K562 (cell line): Measurements from ENCODE around the gene REX1BD. TPM values are rescaled to one million over a fixed set of nuclear protein-coding genes. Genes with fewer than 3 reads are reported as not detected.

Experiments
- ARID1B ChIP-seq: fragments of 450-650 bp; IDR thresholded peaks from 2 replicates; pipeline ENCODE4 v1.6.1; 2016; ENCODE audit warnings: antibody characterized with exemption, mild to moderate bottlenecking, inconsistent platforms
- BACH1 ChIP-seq: fragments of 200-800 bp; sonication (Bioruptor generic); IDR thresholded peaks from 2 replicates; pipeline ENCODE4 v1.6.1; 2016; ENCODE audit warnings: missing genetic modification characterization, missing compliant biosample characterization
- CBFA2T2 ChIP-seq: fragments of 450-650 bp; conservative IDR thresholded peaks from 2 replicates; pipeline ENCODE4 v1.6.1; 2017; ENCODE audit warnings: mild to moderate bottlenecking
- CBFB ChIP-seq: sonication (generic); formaldehyde crosslinking; IDR thresholded peaks from 2 replicates; pipeline ENCODE4 v1.4.0; 2020; ENCODE audit warnings: mild to moderate bottlenecking, missing genetic modification reagents
- EP400 ChIP-seq: fragments of 450-650 bp; IDR thresholded peaks from 2 replicates; pipeline ENCODE4 v1.6.1; 2017; ENCODE audit warnings: antibody characterized with exemption, mild to moderate bottlenecking, moderate library complexity
- FIP1L1 ChIP-seq: fragments of 200-400 bp; formaldehyde crosslinking; IDR thresholded peaks from 2 replicates; pipeline ENCODE4 v1.6.1; 2018; ENCODE audit warnings: mild to moderate bottlenecking, low read depth, low read length; ENCODE audit not compliant: poor library complexity, severe bottlenecking
- GTF2E2 ChIP-seq: fragments of 200-800 bp; sonication (Bioruptor generic); IDR thresholded peaks from 2 replicates; pipeline ENCODE4 v1.6.1; 2016; ENCODE audit warnings: missing genetic modification characterization, missing compliant biosample characterization
- L3MBTL2 ChIP-seq: fragments of 450-650 bp; IDR thresholded peaks from 2 replicates; pipeline ENCODE4 v1.6.1; 2016; ENCODE audit warnings: mild to moderate bottlenecking, moderate library complexity
- MAFG ChIP-seq: fragments of 450-650 bp; conservative IDR thresholded peaks from 2 replicates; pipeline ENCODE4 v1.6.1; 2016; ENCODE audit warnings: missing genetic modification characterization, missing compliant biosample characterization
- NCOA4 ChIP-seq: fragments of 450-650 bp; IDR thresholded peaks from 2 replicates; pipeline ENCODE4 v1.6.1; 2018; ENCODE audit warnings: mild to moderate bottlenecking; ENCODE audit not compliant: partially characterized antibody
- PHB ChIP-seq: fragments of 250-450 bp; sonication (Bioruptor Pico); IDR thresholded peaks from 2 replicates; pipeline ENCODE4 v1.5.0; 2021
- PHTF2 ChIP-seq: fragments of 250-450 bp; sonication (Bioruptor Pico); IDR thresholded peaks from 2 replicates; pipeline ENCODE4 v1.5.0; 2021; ENCODE audit warnings: mild to moderate bottlenecking
- PTBP1 ChIP-seq: fragments of 200-400 bp; formaldehyde crosslinking; IDR thresholded peaks from 2 replicates; pipeline ENCODE4 v1.6.1; 2017; ENCODE audit warnings: low read depth, low read length
- RBM15 ChIP-seq: fragments of 200-400 bp; formaldehyde crosslinking; IDR thresholded peaks from 2 replicates; pipeline ENCODE4 v1.6.1; 2018; ENCODE audit warnings: mild to moderate bottlenecking, low read length, moderate library complexity; ENCODE audit not compliant: insufficient read depth
- SMAD1 ChIP-seq: fragments of 150-350 bp; IDR thresholded peaks from 2 replicates; pipeline ENCODE4 v1.6.1; 2014; ENCODE audit warnings: low read length, low read depth; ENCODE audit not compliant: partially characterized antibody
- SMAD2 ChIP-seq: fragments of 150-350 bp; IDR thresholded peaks from 2 replicates; pipeline ENCODE4 v1.6.1; 2014; ENCODE audit warnings: low read depth, mild to moderate bottlenecking, low read length
- SMARCE1 ChIP-seq: fragments of 450-650 bp; IDR thresholded peaks from 2 replicates; pipeline ENCODE4 v1.7.1; 2016; ENCODE audit warnings: mild to moderate bottlenecking
- SRSF7 ChIP-seq: fragments of 200-400 bp; formaldehyde crosslinking; optimal IDR thresholded peaks from 2 replicates; pipeline ENCODE3; 2017; ENCODE audit warnings: mild to moderate bottlenecking, low read depth, low read length
- TCF7 ChIP-seq: sonication (generic); IDR thresholded peaks from 2 replicates; pipeline ENCODE4 v1.6.1; 2016; ENCODE audit warnings: antibody characterized with exemption, borderline replicate concordance
- ZFPM2 ChIP-seq: fragments of 250-450 bp; sonication (Bioruptor Pico); IDR thresholded peaks from 2 replicates; pipeline ENCODE4 v1.5.1; 2022; ENCODE audit warnings: mild to moderate bottlenecking
- ZNF165 ChIP-seq: fragments of 250-450 bp; sonication (Bioruptor Pico); IDR thresholded peaks from 2 replicates; pipeline ENCODE4 v1.4.0; 2020; ENCODE audit warnings: borderline replicate concordance
- ZNF212 ChIP-seq: fragments of 450-650 bp; formaldehyde crosslinking; IDR thresholded peaks from 2 replicates; pipeline ENCODE4 v1.4.0; 2020; ENCODE audit warnings: mild to moderate bottlenecking
- ZNF274 ChIP-seq: IDR thresholded peaks from 2 replicates; pipeline ENCODE4 v1.6.1; 2011; ENCODE audit warnings: low read depth, mild to moderate bottlenecking, low read length, moderate library complexity, borderline replicate concordance
- ZSCAN32 ChIP-seq: fragments of 450-650 bp; formaldehyde crosslinking; IDR thresholded peaks from 2 replicates; pipeline ENCODE4 v1.4.0; 2020; ENCODE audit warnings: mild to moderate bottlenecking, moderate library complexity
- polyA plus RNA-seq, 8 experiments: library from polyadenylated mRNA; depleted of rRNA in 4 of 8; stranded (reverse) in 5 of 8; unstranded in 3 of 8; fragments of >200 nt; fragmentation: Nextera tagmentation in 2 of 8; fragmentation: Illumina TruSeq in 1 of 8; extraction: Ambion mirVana in 2 of 8; extraction: Trizol in 1 of 8; gene quantifications; 2 replicates each; pipeline versions ENCODE4 v1.2.1 to v1.2.3, GENCODE V29; 2011 to 2014; ENCODE audit warnings: inconsistent platforms in 1 of 8, missing spikeins in 1 of 8
- total RNA-seq, 7 experiments: library from RNA; depleted of rRNA in 6 of 7; stranded (reverse); fragments of >200 nt in 6 of 7; fragmentation: Illumina TruSeq in 2 of 7; extraction: Trizol in 2 of 7; gene quantifications; 2 replicates each; pipeline versions ENCODE4 v1.2.1 to v1.2.3, GENCODE V29; 2011 to 2021; ENCODE audit warnings: low replicate concordance in 1 of 7
- TF ChIP-seq, protein P1 (sequence below): sonication (generic); formaldehyde crosslinking; IDR thresholded peaks from 2 replicates; pipeline ENCODE4 v1.5.0; 2020; ENCODE audit warnings: missing genetic modification reagents
- TF ChIP-seq, protein P2 (sequence below): fragments of 450-650 bp; formaldehyde crosslinking; conservative IDR thresholded peaks from 2 replicates; pipeline ENCODE4 v1.4.0; 2022; ENCODE audit warnings: mild to moderate bottlenecking, missing genetic modification characterization
- TF ChIP-seq, protein P3 (sequence below): fragments of 250-450 bp; sonication (Bioruptor Pico); IDR thresholded peaks from 2 replicates; pipeline ENCODE4 v1.8.0; 2022; ENCODE audit warnings: moderate library complexity, mild to moderate bottlenecking, inconsistent platforms
- TF ChIP-seq, protein P4 (sequence below): sonication (generic); formaldehyde crosslinking; IDR thresholded peaks from 2 replicates; pipeline ENCODE4 v1.8.0; 2022; ENCODE audit warnings: mild to moderate bottlenecking, missing genetic modification reagents

The REX1BD gene
- total and polyA plus RNA-seq, 9 of the 15 experiments (the other 6 are each of a cell fraction or from before 2014, with no cell fraction given), result 1.9 to 136 (median 13.8) TPM

DNA sequence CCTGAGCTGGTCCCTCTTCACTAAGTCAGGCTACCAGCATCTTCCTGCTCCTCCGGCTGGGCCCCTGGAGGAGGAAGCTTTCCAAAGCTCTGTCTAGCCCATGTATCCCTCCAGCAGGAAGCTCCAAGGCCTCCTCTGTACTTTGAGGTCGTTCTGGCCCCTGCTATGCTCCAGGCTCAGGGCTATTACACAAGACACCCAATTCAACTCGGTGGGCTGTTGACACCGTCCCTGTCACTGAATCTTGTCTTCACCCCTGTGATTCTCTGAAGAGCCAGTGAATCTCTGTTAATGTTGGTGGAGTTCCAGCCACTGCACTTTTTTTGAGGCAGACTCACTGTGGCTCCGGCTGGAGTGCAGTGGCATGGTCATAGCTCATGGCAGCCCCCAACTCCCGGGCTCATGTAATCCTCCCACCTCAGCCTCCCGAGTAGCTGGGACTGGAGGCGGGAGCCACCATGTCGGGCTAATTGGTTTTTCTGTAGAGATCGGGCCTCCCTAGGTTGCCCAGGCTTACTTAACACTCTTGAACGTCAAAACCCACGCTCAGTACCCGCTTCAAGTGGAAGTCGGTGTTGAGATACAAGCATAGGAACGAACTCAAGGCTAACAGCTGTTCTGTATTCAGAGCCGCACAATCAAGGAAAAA is 512 bp upstream of the REX1BD start (continued):
- TF ChIP-seq ZNF212 (CRISPR knock-in tag), result no peak
- TF ChIP-seq CBFB, result no peak
- TF ChIP-seq L3MBTL2, result peak; percentile 35; the same call in 1 of the 2 replicates
- no peak for TF ChIP-seq NCOA4
- no peak for TF ChIP-seq PHTF2 (CRISPR knock-in tag)
- no peak for TF ChIP-seq ZNF274
- TF ChIP-seq SRSF7, result no peak
- no peak for TF ChIP-seq PHB
- no peak for TF ChIP-seq RBM15
- no peak for TF ChIP-seq GTF2E2 (tag)
- no peak for TF ChIP-seq MAFG (tag)
- TF ChIP-seq CBFA2T2, result no peak
- TF ChIP-seq ZSCAN32 (CRISPR knock-in tag), result no peak
- TF ChIP-seq TCF7, result no peak
- TF ChIP-seq, protein P1, sequence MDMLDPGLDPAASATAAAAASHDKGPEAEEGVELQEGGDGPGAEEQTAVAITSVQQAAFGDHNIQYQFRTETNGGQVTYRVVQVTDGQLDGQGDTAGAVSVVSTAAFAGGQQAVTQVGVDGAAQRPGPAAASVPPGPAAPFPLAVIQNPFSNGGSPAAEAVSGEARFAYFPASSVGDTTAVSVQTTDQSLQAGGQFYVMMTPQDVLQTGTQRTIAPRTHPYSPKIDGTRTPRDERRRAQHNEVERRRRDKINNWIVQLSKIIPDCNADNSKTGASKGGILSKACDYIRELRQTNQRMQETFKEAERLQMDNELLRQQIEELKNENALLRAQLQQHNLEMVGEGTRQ (CRISPR knock-in tag), result no peak
- no peak for TF ChIP-seq ZNF165 (CRISPR knock-in tag)
- no peak for TF ChIP-seq SMAD2
- TF ChIP-seq SMAD1, result no peak
- TF ChIP-seq, protein P2, sequence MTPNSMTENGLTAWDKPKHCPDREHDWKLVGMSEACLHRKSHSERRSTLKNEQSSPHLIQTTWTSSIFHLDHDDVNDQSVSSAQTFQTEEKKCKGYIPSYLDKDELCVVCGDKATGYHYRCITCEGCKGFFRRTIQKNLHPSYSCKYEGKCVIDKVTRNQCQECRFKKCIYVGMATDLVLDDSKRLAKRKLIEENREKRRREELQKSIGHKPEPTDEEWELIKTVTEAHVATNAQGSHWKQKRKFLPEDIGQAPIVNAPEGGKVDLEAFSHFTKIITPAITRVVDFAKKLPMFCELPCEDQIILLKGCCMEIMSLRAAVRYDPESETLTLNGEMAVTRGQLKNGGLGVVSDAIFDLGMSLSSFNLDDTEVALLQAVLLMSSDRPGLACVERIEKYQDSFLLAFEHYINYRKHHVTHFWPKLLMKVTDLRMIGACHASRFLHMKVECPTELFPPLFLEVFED, result 0 out of 2 replicates have a peak, but pooled peaks have one; percentile 57
- no peak for TF ChIP-seq BACH1 (tag)
- TF ChIP-seq EP400, result no peak
- no peak for TF ChIP-seq ZFPM2
- TF ChIP-seq FIP1L1, result no peak
- TF ChIP-seq, protein P3, sequence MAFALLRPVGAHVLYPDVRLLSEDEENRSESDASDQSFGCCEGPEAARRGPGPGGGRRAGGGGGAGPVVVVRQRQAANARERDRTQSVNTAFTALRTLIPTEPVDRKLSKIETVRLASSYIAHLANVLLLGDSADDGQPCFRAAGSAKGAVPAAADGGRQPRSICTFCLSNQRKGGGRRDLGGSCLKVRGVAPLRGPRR, result no peak
- TF ChIP-seq, protein P4, sequence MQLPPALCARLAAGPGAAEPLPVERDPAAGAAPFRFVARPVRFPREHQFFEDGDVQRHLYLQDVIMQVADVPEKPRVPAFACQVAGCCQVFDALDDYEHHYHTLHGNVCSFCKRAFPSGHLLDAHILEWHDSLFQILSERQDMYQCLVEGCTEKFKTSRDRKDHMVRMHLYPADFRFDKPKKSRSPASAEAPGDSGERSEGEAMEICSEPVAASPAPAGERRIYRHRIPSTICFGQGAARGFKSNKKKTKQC, result no peak
- TF ChIP-seq PTBP1, result no peak
- TF ChIP-seq ARID1B, result peak; percentile 42; the same call in 1 of the 2 replicates
- TF ChIP-seq SMARCE1, result peak; percentile 56; the same call in 1 of the 2 replicates
